Liver (tissue), 9 donors: ENCODE results near the gene CETN3. TPM values are rescaled to one million over a fixed set of nuclear protein-coding genes. Genes with fewer than 3 reads are reported as not detected.
A peak's percentile ranks its signal among the peaks of the same experiment; 100 is the strongest.

ENCODE experiments used
- DNase-seq: peaks from one replicate; pipeline ENCODE4 v3.0.0-alpha.2; 2017; ENCODE audit warnings: low spot score
- H3K27ac ChIP-seq, 2 donors: one replicate each; pipeline ENCODE4 v1.7.0; 2013; ENCODE audit warnings: inconsistent platforms in 2 of 2, low read length in 2 of 2, control low read depth in 1 of 2, low read depth in 1 of 2, mild to moderate bottlenecking in 1 of 2
- H3K27me3 ChIP-seq, 4 donors: one replicate each; pipeline versions ENCODE4 v1.6.1 to v1.7.0; 2013; ENCODE audit warnings: low read length in 3 of 4, inconsistent platforms in 1 of 4, mild to moderate bottlenecking in 1 of 4, moderate library complexity in 1 of 4; ENCODE audit not compliant: control insufficient read depth in 4 of 4, insufficient read depth in 4 of 4
- H3K36me3 ChIP-seq, 4 donors: one replicate each; pipeline versions ENCODE4 v1.6.1 to v1.7.0; 2013; ENCODE audit warnings: low read length in 3 of 4, mild to moderate bottlenecking in 3 of 4, low read depth in 1 of 4, moderate library complexity in 1 of 4; ENCODE audit not compliant: control insufficient read depth in 4 of 4, insufficient read depth in 3 of 4
- H3K4me1 ChIP-seq, 4 donors: one replicate each; pipeline versions ENCODE4 v1.6.1 to v1.7.0; 2013; ENCODE audit warnings: low read length in 3 of 4, mild to moderate bottlenecking in 3 of 4, moderate library complexity in 1 of 4; ENCODE audit not compliant: control insufficient read depth in 4 of 4, insufficient read depth in 4 of 4
- H3K4me3 ChIP-seq, 3 donors: one replicate each; pipeline versions ENCODE4 v1.6.1 to v1.7.0; 2013; ENCODE audit warnings: low read length in 3 of 3, control low read depth in 1 of 3, low read depth in 1 of 3, mild to moderate bottlenecking in 1 of 3
- H3K9ac ChIP-seq, 2 donors: one replicate each; pipeline ENCODE4 v1.7.0; 2013; ENCODE audit warnings: low read length in 2 of 2, mild to moderate bottlenecking in 2 of 2, moderate library complexity in 2 of 2, control low read depth in 1 of 2, low read depth in 1 of 2
- H3K9me3 ChIP-seq, 4 donors: one replicate each; pipeline versions ENCODE4 v1.6.1 to v1.7.0; 2013; ENCODE audit warnings: low read length in 3 of 4; ENCODE audit not compliant: control insufficient read depth in 4 of 4
- FOXA1 ChIP-seq: IDR thresholded peaks from 2 replicates; pipeline ENCODE4 v1.6.1; 2016; ENCODE audit warnings: antibody characterized with exemption
- HNF4G ChIP-seq: IDR thresholded peaks from 2 replicates; pipeline ENCODE4 v1.6.1; 2016; ENCODE audit warnings: antibody characterized with exemption
- JUND ChIP-seq, 2 donors: IDR thresholded peaks; 2 replicates each; pipeline ENCODE4 v1.6.1; 2016; ENCODE audit warnings: antibody characterized with exemption in 2 of 2
- NR2F2 ChIP-seq: IDR thresholded peaks from 2 replicates; pipeline ENCODE4 v1.6.1; 2016; ENCODE audit warnings: antibody characterized with exemption
- RAD21 ChIP-seq, 2 donors: IDR thresholded peaks; 2 replicates each; pipeline ENCODE4 v1.6.1; 2016; ENCODE audit warnings: antibody characterized with exemption in 2 of 2, mild to moderate bottlenecking in 2 of 2
- RXRA ChIP-seq, 2 donors: IDR thresholded peaks; 2 replicates each; pipeline ENCODE4 v1.6.1; 2017 to 2018; ENCODE audit warnings: antibody characterized with exemption in 2 of 2, mild to moderate bottlenecking in 1 of 2
- SP1 ChIP-seq: IDR thresholded peaks from 2 replicates; pipeline ENCODE4 v1.6.1; 2018; ENCODE audit warnings: antibody characterized with exemption, mild to moderate bottlenecking
- YY1 ChIP-seq: IDR thresholded peaks from 2 replicates; pipeline ENCODE4 v1.6.1; 2016; ENCODE audit warnings: antibody characterized with exemption, mild to moderate bottlenecking
- WGBS: extraction: QIAGEN DNeasy Blood & Tissue Kit; methylation state at CpG from one replicate; pipeline ENCODE4 v1.1.7; 2013; 5-methylcytosine and 5-hydroxymethylcytosine counted together
- polyA plus RNA-seq, 2 donors: library from polyadenylated mRNA; stranded (reverse) in 1 of 2; unstranded in 1 of 2; fragments of 200-250 nt in 1 of 2; fragments of >200 nt in 1 of 2; fragmentation: Nextera tagmentation in 1 of 2; extraction: Ambion mirVana in 1 of 2; gene quantifications; one replicate each; pipeline versions ENCODE4 v1.2.1 to v1.2.3, GENCODE V29; 2013 to 2015
- total RNA-seq, 2 donors: library from RNA; depleted of rRNA; stranded (reverse); fragments of >200 nt; gene quantifications; one replicate each; pipeline ENCODE4 v1.2.3, GENCODE V29; 2014
- TF ChIP-seq, protein P1 (sequence below): IDR thresholded peaks from 2 replicates; pipeline ENCODE4 v1.6.1; 2016; ENCODE audit warnings: antibody characterized with exemption
- TF ChIP-seq, protein P2 (sequence below): IDR thresholded peaks from 2 replicates; pipeline ENCODE4 v1.6.1; 2016; ENCODE audit warnings: antibody characterized with exemption, mild to moderate bottlenecking
- TF ChIP-seq, protein P3 (sequence below): fragments of 150-350 bp; IDR thresholded peaks from 2 replicates; pipeline ENCODE4 v1.5.1; 2017; ENCODE audit warnings: improper control_type of control experiment, low read depth, low read length; ENCODE audit not compliant: missing input control
- TF ChIP-seq, protein P4 (sequence below): IDR thresholded peaks from 2 replicates; pipeline ENCODE4 v1.6.1; 2016; ENCODE audit warnings: antibody characterized with exemption
- donor health status: healthy.
- donor health status: healthy.
- donor health status: healthy.
- donor health status: healthy.
- donor health status: healthy.

Gene CETN3
- total and polyA plus RNA-seq, 4 donors: 2.8 to 9.4 (median 6.9) TPM

DNA sequence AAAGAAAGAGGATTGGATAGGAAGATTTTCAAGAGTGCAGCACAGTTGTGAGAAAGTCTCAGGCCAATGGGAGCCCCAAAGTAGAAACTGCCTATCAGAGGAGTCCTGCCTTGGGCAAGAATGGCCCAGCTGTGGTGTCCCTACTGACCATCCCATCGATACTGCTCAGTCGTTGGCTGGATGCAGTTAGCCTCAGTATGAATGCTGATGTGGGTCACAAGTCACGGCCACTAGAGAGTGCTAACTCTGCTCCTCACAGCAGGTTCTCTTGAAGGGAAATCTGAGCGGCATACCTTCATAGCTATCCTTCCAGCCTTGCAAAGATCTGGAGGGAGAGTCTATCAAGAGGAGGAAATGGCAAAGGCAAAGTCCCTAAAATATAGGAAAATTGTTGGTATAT, 11.6 kb upstream of the CETN3 start:
- DNase-seq: no peak
- TF ChIP-seq YY1 (no peak), RXRA (IDR thresholded peaks at IDR 0.05) (peak; percentile 40 to 54), SP1 (peak; percentile 30), JUND (IDR thresholded peaks at IDR 0.05) (no peak), NR2F2 (no peak), RAD21 (IDR thresholded peaks at IDR 0.05) (peak; percentile 39 to 51)
- Histone ChIP-seq H3K36me3 (no peaks in the 10 kb centered on the region), H3K4me3 (no peak overlapping the region), H3K9ac (no peak overlapping the region), H3K4me1 (no peaks in the 10 kb centered on the region), H3K27ac (no peak overlapping the region), H3K9me3 (no peaks in the 10 kb centered on the region), H3K27me3 (no peaks in the 10 kb centered on the region)
- 28% methylated on average over 4 of the region's 4 CpGs for WGBS

DNA sequence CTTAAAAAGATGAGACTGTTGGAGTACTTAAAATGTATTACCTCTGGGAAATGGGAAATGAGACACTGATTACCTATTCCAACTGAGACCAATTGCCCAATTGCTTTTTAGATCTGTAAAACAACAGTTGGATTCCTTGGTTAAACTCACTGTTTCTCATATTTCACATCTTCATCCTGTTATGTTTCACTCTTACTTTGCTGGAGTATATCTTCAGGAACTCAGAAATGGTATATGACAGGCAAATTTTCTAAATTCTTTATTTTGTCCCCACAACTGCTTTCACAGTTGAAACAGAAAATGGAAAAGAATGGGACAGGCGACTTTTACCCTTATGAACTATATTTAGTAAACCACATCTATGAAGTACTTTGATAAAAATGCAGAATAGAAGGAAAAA, 8.7 kb upstream of the CETN3 start:
- Histone ChIP-seq H3K27me3 (no peaks in the 10 kb centered on the region), H3K9me3 (no peaks in the 10 kb centered on the region), H3K4me3 (no peak overlapping the region), H3K9ac (no peak overlapping the region), H3K27ac (no peak overlapping the region), H3K36me3 (no peaks in the 10 kb centered on the region), H3K4me1 (no peaks in the 10 kb centered on the region)
- WGBS: 95% methylated on average over 1 of the region's 1 CpG
- TF ChIP-seq, protein P1, sequence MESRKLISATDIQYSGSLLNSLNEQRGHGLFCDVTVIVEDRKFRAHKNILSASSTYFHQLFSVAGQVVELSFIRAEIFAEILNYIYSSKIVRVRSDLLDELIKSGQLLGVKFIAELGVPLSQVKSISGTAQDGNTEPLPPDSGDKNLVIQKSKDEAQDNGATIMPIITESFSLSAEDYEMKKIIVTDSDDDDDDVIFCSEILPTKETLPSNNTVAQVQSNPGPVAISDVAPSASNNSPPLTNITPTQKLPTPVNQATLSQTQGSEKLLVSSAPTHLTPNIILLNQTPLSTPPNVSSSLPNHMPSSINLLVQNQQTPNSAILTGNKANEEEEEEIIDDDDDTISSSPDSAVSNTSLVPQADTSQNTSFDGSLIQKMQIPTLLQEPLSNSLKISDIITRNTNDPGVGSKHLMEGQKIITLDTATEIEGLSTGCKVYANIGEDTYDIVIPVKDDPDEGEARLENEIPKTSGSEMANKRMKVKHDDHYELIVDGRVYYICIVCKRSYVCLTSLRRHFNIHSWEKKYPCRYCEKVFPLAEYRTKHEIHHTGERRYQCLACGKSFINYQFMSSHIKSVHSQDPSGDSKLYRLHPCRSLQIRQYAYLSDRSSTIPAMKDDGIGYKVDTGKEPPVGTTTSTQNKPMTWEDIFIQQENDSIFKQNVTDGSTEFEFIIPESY: no peak
- TF ChIP-seq, protein P2, sequence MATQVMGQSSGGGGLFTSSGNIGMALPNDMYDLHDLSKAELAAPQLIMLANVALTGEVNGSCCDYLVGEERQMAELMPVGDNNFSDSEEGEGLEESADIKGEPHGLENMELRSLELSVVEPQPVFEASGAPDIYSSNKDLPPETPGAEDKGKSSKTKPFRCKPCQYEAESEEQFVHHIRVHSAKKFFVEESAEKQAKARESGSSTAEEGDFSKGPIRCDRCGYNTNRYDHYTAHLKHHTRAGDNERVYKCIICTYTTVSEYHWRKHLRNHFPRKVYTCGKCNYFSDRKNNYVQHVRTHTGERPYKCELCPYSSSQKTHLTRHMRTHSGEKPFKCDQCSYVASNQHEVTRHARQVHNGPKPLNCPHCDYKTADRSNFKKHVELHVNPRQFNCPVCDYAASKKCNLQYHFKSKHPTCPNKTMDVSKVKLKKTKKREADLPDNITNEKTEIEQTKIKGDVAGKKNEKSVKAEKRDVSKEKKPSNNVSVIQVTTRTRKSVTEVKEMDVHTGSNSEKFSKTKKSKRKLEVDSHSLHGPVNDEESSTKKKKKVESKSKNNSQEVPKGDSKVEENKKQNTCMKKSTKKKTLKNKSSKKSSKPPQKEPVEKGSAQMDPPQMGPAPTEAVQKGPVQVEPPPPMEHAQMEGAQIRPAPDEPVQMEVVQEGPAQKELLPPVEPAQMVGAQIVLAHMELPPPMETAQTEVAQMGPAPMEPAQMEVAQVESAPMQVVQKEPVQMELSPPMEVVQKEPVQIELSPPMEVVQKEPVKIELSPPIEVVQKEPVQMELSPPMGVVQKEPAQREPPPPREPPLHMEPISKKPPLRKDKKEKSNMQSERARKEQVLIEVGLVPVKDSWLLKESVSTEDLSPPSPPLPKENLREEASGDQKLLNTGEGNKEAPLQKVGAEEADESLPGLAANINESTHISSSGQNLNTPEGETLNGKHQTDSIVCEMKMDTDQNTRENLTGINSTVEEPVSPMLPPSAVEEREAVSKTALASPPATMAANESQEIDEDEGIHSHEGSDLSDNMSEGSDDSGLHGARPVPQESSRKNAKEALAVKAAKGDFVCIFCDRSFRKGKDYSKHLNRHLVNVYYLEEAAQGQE: no peak
- TF ChIP-seq RXRA (IDR thresholded peaks at IDR 0.05) (no peak), HNF4G (no peak), NR2F2 (no peak), FOXA1 (no peak), YY1 (no peak)
- TF ChIP-seq, protein P3, sequence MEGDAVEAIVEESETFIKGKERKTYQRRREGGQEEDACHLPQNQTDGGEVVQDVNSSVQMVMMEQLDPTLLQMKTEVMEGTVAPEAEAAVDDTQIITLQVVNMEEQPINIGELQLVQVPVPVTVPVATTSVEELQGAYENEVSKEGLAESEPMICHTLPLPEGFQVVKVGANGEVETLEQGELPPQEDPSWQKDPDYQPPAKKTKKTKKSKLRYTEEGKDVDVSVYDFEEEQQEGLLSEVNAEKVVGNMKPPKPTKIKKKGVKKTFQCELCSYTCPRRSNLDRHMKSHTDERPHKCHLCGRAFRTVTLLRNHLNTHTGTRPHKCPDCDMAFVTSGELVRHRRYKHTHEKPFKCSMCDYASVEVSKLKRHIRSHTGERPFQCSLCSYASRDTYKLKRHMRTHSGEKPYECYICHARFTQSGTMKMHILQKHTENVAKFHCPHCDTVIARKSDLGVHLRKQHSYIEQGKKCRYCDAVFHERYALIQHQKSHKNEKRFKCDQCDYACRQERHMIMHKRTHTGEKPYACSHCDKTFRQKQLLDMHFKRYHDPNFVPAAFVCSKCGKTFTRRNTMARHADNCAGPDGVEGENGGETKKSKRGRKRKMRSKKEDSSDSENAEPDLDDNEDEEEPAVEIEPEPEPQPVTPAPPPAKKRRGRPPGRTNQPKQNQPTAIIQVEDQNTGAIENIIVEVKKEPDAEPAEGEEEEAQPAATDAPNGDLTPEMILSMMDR: no peak
- TF ChIP-seq, protein P4, sequence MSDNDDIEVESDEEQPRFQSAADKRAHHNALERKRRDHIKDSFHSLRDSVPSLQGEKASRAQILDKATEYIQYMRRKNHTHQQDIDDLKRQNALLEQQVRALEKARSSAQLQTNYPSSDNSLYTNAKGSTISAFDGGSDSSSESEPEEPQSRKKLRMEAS: no peak
- no peak for DNase-seq
